ENCODE results near the gene RPE65. TPM values are rescaled to one million over a fixed set of nuclear protein-coding genes. Genes with fewer than 3 reads are reported as not detected.
"Not testable (repeated sequence)": the region's sequence is repeated elsewhere in the genome, so short reads cannot be mapped to it uniquely, and the experiment has no call there.

RPE65 gene
- total RNA-seq, 1 experiment from 2014 or later = not detected

- H3K9me3 ChIP-seq (ENCODE audit: control insufficient read depth, insufficient read depth, low read depth, low read length) = no peaks in the 10 kb centered on the region
- no TSS peak for BruUV-seq (replicated peaks)
- ATAC-seq = no peak
- H3K27ac ChIP-seq (ENCODE audit: low read length) = no peak overlapping the region
- H3K4me1 ChIP-seq (ENCODE audit: control insufficient read depth, insufficient read depth, low read length) = no peaks in the 10 kb centered on the region
- TF ChIP-seq TCF7L2 (IDR thresholded peaks at IDR 0.05; ENCODE audit: low read depth, low read length) = no peak
- no peak for TF ChIP-seq REST (IDR thresholded peaks at IDR 0.05; ENCODE audit: insufficient read depth in 1 of 2, low read depth in 2 of 2, low read length in 1 of 2)
- no peak for TF ChIP-seq POLR2AphosphoS5 (IDR thresholded peaks at IDR 0.05; ENCODE audit: low read depth, low read length)
- TF ChIP-seq SIN3A (IDR thresholded peaks at IDR 0.05; ENCODE audit: borderline replicate concordance, insufficient read depth, low read depth, low read length) = no peak
- TF ChIP-seq CTCF (IDR thresholded peaks at IDR 0.05) = no peak
- intact Hi-C loops (cut with micrococcal nuclease; ENCODE audit: unreplicated experiment) = no loop called here
- in situ Hi-C loops (cut with HindIII; ENCODE audit: low pct_unique_long_range_greater_than_20kb, low sequenced_read_pairs) = no loop called here
- H3K27me3 ChIP-seq (ENCODE audit: control insufficient read depth, insufficient read depth, low read length) = no peaks in the 10 kb centered on the region
- no peak for DNase-seq (ENCODE audit: low read depth, low spot score)
- POLR2A ChIA-PET = interaction anchor here (0.6 kb wide), 1 partner anchor 38 kb away, joined by 5 read pairs; no protein-coding TSS in a partner anchor
- no peak overlapping the region for H3K4me3 ChIP-seq (ENCODE audit: low read depth in 2 of 2, low read length in 2 of 2)
- peaks cover 68% of the 10 kb centered on the region for H3K36me3 ChIP-seq (ENCODE audit: control insufficient read depth, insufficient read depth, low read length)
- CTCF ChIA-PET = no interaction called here
Observed at GRCh38 chr1:68479501-68479900, 29.7 kb upstream of the RPE65 start.

GRCh38 chr1:68478662-68479061 lies 28.9 kb upstream of the RPE65 start:
- in situ Hi-C loops (cut with HindIII; ENCODE audit: low pct_unique_long_range_greater_than_20kb, low sequenced_read_pairs) = no loop called here
- BruUV-seq (replicated peaks) = no TSS peak
- no peaks in the 10 kb centered on the region for H3K4me1 ChIP-seq (ENCODE audit: control insufficient read depth, insufficient read depth, low read length)
- peaks cover 59% of the 10 kb centered on the region for H3K36me3 ChIP-seq (ENCODE audit: control insufficient read depth, insufficient read depth, low read length)
- POLR2A ChIA-PET = no interaction called here
- TF ChIP-seq TCF7L2 (IDR thresholded peaks at IDR 0.05; ENCODE audit: low read depth, low read length) (no peak), CTCF (IDR thresholded peaks at IDR 0.05) (no peak), POLR2AphosphoS5 (IDR thresholded peaks at IDR 0.05; ENCODE audit: low read depth, low read length) (no peak), REST (IDR thresholded peaks at IDR 0.05; ENCODE audit: insufficient read depth in 1 of 2, low read depth in 2 of 2, low read length in 1 of 2) (no peak), SIN3A (IDR thresholded peaks at IDR 0.05; ENCODE audit: borderline replicate concordance, insufficient read depth, low read depth, low read length) (no peak)
- H3K27me3 ChIP-seq (ENCODE audit: control insufficient read depth, insufficient read depth, low read length) = no peaks in the 10 kb centered on the region
- no peak overlapping the region for H3K4me3 ChIP-seq (ENCODE audit: low read depth in 2 of 2, low read length in 2 of 2)
- ATAC-seq = no peak
- no peaks in the 10 kb centered on the region for H3K9me3 ChIP-seq (ENCODE audit: control insufficient read depth, insufficient read depth, low read depth, low read length)
- intact Hi-C loops (cut with micrococcal nuclease; ENCODE audit: unreplicated experiment) = no loop called here
- CTCF ChIA-PET = no interaction called here
- no peak for DNase-seq (ENCODE audit: low read depth, low spot score)
- no peak overlapping the region for H3K27ac ChIP-seq (ENCODE audit: low read length)

GRCh38 chr1:68476626-68477025 lies 26.9 kb upstream of the RPE65 start:
- H3K27me3 ChIP-seq (ENCODE audit: control insufficient read depth, insufficient read depth, low read length); H3K4me1 ChIP-seq (ENCODE audit: control insufficient read depth, insufficient read depth, low read length); CTCF ChIA-PET; intact Hi-C loops (cut with micrococcal nuclease; ENCODE audit: unreplicated experiment); H3K9me3 ChIP-seq (ENCODE audit: control insufficient read depth, insufficient read depth, low read depth, low read length); ATAC-seq; H3K4me3 ChIP-seq (ENCODE audit: low read depth in 2 of 2, low read length in 2 of 2); H3K27ac ChIP-seq (ENCODE audit: low read length); DNase-seq (ENCODE audit: low read depth, low spot score); POLR2A ChIA-PET; in situ Hi-C loops (cut with HindIII; ENCODE audit: low pct_unique_long_range_greater_than_20kb, low sequenced_read_pairs); BruUV-seq (replicated peaks): not testable (repeated sequence)
- peaks cover 45% of the 10 kb centered on the region for H3K36me3 ChIP-seq (ENCODE audit: control insufficient read depth, insufficient read depth, low read length)
